Activated CD8-positive, alpha-beta T cell treated with anti-CD3 and anti-CD28 coated beads for 36 hours (primary cell): ENCODE data around the gene TXK. TPM values are rescaled to one million over a fixed set of nuclear protein-coding genes. Genes with fewer than 3 reads are reported as not detected.

Experiments used
- ATAC-seq: fragments of 200-7000 bp; cut with Tn5 transposase; one replicate; pipeline ENCODE4 v1.10.0; 2021; ENCODE audit warnings: mild to moderate bottlenecking, moderate library complexity
- CTCF ChIA-PET: fragments of 350-600 bp; sonication (Branson Sonifier 250); formaldehyde crosslinking; loops from one replicate; lab custom pipeline; 2021; ENCODE audit warnings: antibody characterized with exemption; lab: Charles Lee
- POLR2A ChIA-PET: fragments of 350-600 bp; sonication (Branson Sonifier 250); formaldehyde crosslinking; loops from one replicate; lab custom pipeline; 2021; ENCODE audit warnings: antibody characterized with exemption; lab: Charles Lee
- DNase-seq: peaks from one replicate; pipeline ENCODE4 v3.0.0-alpha.2; 2020
- H3K27ac Mint-ChIP-seq: one replicate; pipeline ENCODE4 v1.8.0; 2021; ENCODE audit warnings: mild to moderate bottlenecking, mixed read lengths
- H3K27me3 Mint-ChIP-seq: one replicate; pipeline ENCODE4 v1.8.0; 2021; ENCODE audit warnings: mixed read lengths
- H3K36me3 Mint-ChIP-seq: one replicate; pipeline ENCODE4 v1.8.0; 2021; ENCODE audit warnings: low read depth, mixed read lengths
- H3K4me1 Mint-ChIP-seq: one replicate; pipeline ENCODE4 v1.8.0; 2021; ENCODE audit warnings: low read depth, mixed read lengths
- H3K4me3 Mint-ChIP-seq: one replicate; pipeline ENCODE4 v1.8.0; 2021; ENCODE audit warnings: mild to moderate bottlenecking, moderate library complexity, mixed read lengths
- H3K9me3 Mint-ChIP-seq: one replicate; pipeline ENCODE4 v1.8.0; 2021; ENCODE audit warnings: mixed read lengths
- CTCF ChIP-seq: fragments of 200-600 bp; IDR thresholded peaks from one replicate; pipeline ENCODE4 v1.8.0; 2022; ENCODE audit warnings: antibody characterized with exemption, mild to moderate bottlenecking
- intact Hi-C: fragments of 100-400 bp; cut with micrococcal nuclease; formaldehyde crosslinking; loops from one replicate; pipeline ENCODE4 v1.10.0; 2022
- total RNA-seq, 2 experiments: library from RNA; stranded (reverse); gene quantifications; one replicate each; pipeline ENCODE4 v1.2.3, GENCODE V29; 2021

Gene TXK
- total RNA-seq, 2 experiments from 2014 or later: 20.6 to 23.5 TPM

- H3K27ac Mint-ChIP-seq: no peak overlapping the region
- CTCF ChIA-PET: no interaction called here
Observed at GRCh38 chr4:48152259-48152658, 18.2 kb upstream of the TXK start.

GRCh38 chr4:48149827-48150370, 15.8 kb upstream of the TXK start:
- intact Hi-C loops: no loop called here
- H3K27ac Mint-ChIP-seq: no peak overlapping the region
- ATAC-seq (no peak), DNase-seq (no peak)
- peaks cover 21% of the 10 kb centered on the region for H3K36me3 Mint-ChIP-seq
- H3K4me1 Mint-ChIP-seq: no peaks in the 10 kb centered on the region
- H3K9me3 Mint-ChIP-seq: peaks cover 12% of the 10 kb centered on the region
- no peak for TF ChIP-seq CTCF
- CTCF ChIA-PET: interaction anchor here (0.8 to 2.3 kb wide), 4 partner anchors 10 to 147 kb away, joined by 3 to 9 read pairs (median 3); no protein-coding TSS in a partner anchor
- POLR2A ChIA-PET: no interaction called here
- no peaks in the 10 kb centered on the region for H3K27me3 Mint-ChIP-seq
- no peak overlapping the region for H3K4me3 Mint-ChIP-seq

More at GRCh38 chr4:48152259-48152658, 18.2 kb upstream of the TXK start:
- TF ChIP-seq CTCF: no peak
- intact Hi-C loops: no loop called here
- H3K4me3 Mint-ChIP-seq: no peak overlapping the region
- H3K9me3 Mint-ChIP-seq: peaks cover 26% of the 10 kb centered on the region
- peaks cover 41% of the 10 kb centered on the region for H3K36me3 Mint-ChIP-seq
- POLR2A ChIA-PET: no interaction called here
- no peak for DNase-seq
- no peak for ATAC-seq
- H3K27me3 Mint-ChIP-seq: no peaks in the 10 kb centered on the region
- no peaks in the 10 kb centered on the region for H3K4me1 Mint-ChIP-seq

GRCh38 chr4:48147621-48148020, 13.6 kb upstream of the TXK start:
- no peak for DNase-seq
- H3K36me3 Mint-ChIP-seq: peaks cover 6% of the 10 kb centered on the region
- TF ChIP-seq CTCF: no peak
- POLR2A ChIA-PET: no interaction called here
- no peak overlapping the region for H3K27ac Mint-ChIP-seq
- H3K4me1 Mint-ChIP-seq: no peaks in the 10 kb centered on the region
- ATAC-seq: no peak
- no peaks in the 10 kb centered on the region for H3K27me3 Mint-ChIP-seq
- H3K4me3 Mint-ChIP-seq: no peak overlapping the region
- CTCF ChIA-PET: no interaction called here
- intact Hi-C loops: no loop called here
- H3K9me3 Mint-ChIP-seq: no peaks in the 10 kb centered on the region

- Mint-ChIP-seq H3K9me3 (no peaks in the 10 kb centered on the region), H3K4me3 (no peak overlapping the region), H3K4me1 (peaks cover 49% of the 10 kb centered on the region), H3K27ac (no peak overlapping the region), H3K36me3 (peaks cover 19% of the 10 kb centered on the region), H3K27me3 (no peaks in the 10 kb centered on the region)
- peak; percentile 84 for TF ChIP-seq CTCF
- ATAC-seq: peak; percentile 40
- intact Hi-C loops: no loop called here
- CTCF ChIA-PET: interaction anchor here (1.0 to 7.7 kb wide), 7 partner anchors 8 to 107 kb away, joined by 3 to 185 read pairs (median 13); no protein-coding TSS in a partner anchor
- POLR2A ChIA-PET: interaction anchor here (0.7 to 4.8 kb wide), 2 partner anchors 10 to 14 kb away, joined by 3 to 49 read pairs; no protein-coding TSS in a partner anchor
- no peak for DNase-seq
Observed at GRCh38 chr4:48141048-48141447, 7.0 kb upstream of the TXK start.

- CTCF ChIA-PET: interaction anchor here (0.9 to 7.7 kb wide), 21 partner anchors 10 to 206 kb away, joined by 3 to 185 read pairs (median 5); no protein-coding TSS in a partner anchor
- peak; percentile 48 for DNase-seq
- intact Hi-C loops: loop anchor here (2.0 to 5.0 kb wide), 2 partner anchors 15 to 203 kb away; partner anchors contain the start of gene SLAIN2
Observed at GRCh38 chr4:48139691-48140090, 5.6 kb upstream of the TXK start.

More at GRCh38 chr4:48139691-48140090, 5.6 kb upstream of the TXK start:
- no peak for TF ChIP-seq CTCF
- peaks cover 62% of the 10 kb centered on the region for H3K4me1 Mint-ChIP-seq
- H3K9me3 Mint-ChIP-seq: no peaks in the 10 kb centered on the region
- H3K4me3 Mint-ChIP-seq: no peak overlapping the region
- POLR2A ChIA-PET: interaction anchor here (1.1 to 4.8 kb wide), 4 partner anchors 12 to 34 kb away, joined by 3 to 49 read pairs (median 4); no protein-coding TSS in a partner anchor
- H3K27ac Mint-ChIP-seq: peak overlapping the region; percentile 94
- H3K36me3 Mint-ChIP-seq: peaks cover 30% of the 10 kb centered on the region
- ATAC-seq: no peak
- no peaks in the 10 kb centered on the region for H3K27me3 Mint-ChIP-seq
